ENCODE measurements around the gene RNF213. TPM values are rescaled to one million over a fixed set of nuclear protein-coding genes. Genes with fewer than 3 reads are reported as not detected.
A peak's percentile ranks its signal among the peaks of the same experiment; 100 is the strongest.

The RNF213 gene
- total and polyA plus RNA-seq, 2 of the 8 experiments (the other 6 are each of a cell fraction or from before 2014, with no cell fraction given), result 33.8 to 62.8 TPM

DNA sequence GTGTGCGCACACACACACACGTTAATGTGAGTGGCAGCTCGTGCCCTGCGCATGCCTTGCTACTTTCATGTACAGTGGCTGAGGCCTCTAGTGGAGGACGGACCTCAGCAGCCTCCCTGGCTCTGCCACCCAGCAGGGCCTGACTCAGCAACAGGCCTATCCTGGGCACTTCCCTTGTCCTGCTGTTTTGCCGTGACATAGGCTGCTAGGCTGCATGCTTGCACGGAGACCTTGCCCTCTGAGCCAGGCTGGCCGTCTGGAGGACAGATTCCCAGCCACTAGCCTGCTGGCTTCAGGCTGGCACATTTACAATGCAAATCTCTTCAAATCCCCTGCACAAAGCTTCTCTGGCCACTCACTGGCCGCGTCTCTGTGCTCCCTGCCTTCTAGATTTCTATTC, 9.5 kb downstream of the RNF213 start (continued):
- TF ChIP-seq, protein P1, sequence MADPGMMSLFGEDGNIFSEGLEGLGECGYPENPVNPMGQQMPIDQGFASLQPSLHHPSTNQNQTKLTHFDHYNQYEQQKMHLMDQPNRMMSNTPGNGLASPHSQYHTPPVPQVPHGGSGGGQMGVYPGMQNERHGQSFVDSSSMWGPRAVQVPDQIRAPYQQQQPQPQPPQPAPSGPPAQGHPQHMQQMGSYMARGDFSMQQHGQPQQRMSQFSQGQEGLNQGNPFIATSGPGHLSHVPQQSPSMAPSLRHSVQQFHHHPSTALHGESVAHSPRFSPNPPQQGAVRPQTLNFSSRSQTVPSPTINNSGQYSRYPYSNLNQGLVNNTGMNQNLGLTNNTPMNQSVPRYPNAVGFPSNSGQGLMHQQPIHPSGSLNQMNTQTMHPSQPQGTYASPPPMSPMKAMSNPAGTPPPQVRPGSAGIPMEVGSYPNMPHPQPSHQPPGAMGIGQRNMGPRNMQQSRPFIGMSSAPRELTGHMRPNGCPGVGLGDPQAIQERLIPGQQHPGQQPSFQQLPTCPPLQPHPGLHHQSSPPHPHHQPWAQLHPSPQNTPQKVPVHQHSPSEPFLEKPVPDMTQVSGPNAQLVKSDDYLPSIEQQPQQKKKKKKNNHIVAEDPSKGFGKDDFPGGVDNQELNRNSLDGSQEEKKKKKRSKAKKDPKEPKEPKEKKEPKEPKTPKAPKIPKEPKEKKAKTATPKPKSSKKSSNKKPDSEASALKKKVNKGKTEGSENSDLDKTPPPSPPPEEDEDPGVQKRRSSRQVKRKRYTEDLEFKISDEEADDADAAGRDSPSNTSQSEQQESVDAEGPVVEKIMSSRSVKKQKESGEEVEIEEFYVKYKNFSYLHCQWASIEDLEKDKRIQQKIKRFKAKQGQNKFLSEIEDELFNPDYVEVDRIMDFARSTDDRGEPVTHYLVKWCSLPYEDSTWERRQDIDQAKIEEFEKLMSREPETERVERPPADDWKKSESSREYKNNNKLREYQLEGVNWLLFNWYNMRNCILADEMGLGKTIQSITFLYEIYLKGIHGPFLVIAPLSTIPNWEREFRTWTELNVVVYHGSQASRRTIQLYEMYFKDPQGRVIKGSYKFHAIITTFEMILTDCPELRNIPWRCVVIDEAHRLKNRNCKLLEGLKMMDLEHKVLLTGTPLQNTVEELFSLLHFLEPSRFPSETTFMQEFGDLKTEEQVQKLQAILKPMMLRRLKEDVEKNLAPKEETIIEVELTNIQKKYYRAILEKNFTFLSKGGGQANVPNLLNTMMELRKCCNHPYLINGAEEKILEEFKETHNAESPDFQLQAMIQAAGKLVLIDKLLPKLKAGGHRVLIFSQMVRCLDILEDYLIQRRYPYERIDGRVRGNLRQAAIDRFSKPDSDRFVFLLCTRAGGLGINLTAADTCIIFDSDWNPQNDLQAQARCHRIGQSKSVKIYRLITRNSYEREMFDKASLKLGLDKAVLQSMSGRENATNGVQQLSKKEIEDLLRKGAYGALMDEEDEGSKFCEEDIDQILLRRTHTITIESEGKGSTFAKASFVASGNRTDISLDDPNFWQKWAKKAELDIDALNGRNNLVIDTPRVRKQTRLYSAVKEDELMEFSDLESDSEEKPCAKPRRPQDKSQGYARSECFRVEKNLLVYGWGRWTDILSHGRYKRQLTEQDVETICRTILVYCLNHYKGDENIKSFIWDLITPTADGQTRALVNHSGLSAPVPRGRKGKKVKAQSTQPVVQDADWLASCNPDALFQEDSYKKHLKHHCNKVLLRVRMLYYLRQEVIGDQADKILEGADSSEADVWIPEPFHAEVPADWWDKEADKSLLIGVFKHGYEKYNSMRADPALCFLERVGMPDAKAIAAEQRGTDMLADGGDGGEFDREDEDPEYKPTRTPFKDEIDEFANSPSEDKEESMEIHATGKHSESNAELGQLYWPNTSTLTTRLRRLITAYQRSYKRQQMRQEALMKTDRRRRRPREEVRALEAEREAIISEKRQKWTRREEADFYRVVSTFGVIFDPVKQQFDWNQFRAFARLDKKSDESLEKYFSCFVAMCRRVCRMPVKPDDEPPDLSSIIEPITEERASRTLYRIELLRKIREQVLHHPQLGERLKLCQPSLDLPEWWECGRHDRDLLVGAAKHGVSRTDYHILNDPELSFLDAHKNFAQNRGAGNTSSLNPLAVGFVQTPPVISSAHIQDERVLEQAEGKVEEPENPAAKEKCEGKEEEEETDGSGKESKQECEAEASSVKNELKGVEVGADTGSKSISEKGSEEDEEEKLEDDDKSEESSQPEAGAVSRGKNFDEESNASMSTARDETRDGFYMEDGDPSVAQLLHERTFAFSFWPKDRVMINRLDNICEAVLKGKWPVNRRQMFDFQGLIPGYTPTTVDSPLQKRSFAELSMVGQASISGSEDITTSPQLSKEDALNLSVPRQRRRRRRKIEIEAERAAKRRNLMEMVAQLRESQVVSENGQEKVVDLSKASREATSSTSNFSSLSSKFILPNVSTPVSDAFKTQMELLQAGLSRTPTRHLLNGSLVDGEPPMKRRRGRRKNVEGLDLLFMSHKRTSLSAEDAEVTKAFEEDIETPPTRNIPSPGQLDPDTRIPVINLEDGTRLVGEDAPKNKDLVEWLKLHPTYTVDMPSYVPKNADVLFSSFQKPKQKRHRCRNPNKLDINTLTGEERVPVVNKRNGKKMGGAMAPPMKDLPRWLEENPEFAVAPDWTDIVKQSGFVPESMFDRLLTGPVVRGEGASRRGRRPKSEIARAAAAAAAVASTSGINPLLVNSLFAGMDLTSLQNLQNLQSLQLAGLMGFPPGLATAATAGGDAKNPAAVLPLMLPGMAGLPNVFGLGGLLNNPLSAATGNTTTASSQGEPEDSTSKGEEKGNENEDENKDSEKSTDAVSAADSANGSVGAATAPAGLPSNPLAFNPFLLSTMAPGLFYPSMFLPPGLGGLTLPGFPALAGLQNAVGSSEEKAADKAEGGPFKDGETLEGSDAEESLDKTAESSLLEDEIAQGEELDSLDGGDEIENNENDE (IDR thresholded peaks at IDR 0.05; ENCODE audit: insufficient replicate concordance, low read length), result no peak
- TF ChIP-seq MAFK (IDR thresholded peaks at IDR 0.05; ENCODE audit: low read depth, low read length), result peak; percentile 84; the same call in 1 of the 2 replicates
- TF ChIP-seq, protein P2, sequence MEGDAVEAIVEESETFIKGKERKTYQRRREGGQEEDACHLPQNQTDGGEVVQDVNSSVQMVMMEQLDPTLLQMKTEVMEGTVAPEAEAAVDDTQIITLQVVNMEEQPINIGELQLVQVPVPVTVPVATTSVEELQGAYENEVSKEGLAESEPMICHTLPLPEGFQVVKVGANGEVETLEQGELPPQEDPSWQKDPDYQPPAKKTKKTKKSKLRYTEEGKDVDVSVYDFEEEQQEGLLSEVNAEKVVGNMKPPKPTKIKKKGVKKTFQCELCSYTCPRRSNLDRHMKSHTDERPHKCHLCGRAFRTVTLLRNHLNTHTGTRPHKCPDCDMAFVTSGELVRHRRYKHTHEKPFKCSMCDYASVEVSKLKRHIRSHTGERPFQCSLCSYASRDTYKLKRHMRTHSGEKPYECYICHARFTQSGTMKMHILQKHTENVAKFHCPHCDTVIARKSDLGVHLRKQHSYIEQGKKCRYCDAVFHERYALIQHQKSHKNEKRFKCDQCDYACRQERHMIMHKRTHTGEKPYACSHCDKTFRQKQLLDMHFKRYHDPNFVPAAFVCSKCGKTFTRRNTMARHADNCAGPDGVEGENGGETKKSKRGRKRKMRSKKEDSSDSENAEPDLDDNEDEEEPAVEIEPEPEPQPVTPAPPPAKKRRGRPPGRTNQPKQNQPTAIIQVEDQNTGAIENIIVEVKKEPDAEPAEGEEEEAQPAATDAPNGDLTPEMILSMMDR (IDR thresholded peaks at IDR 0.05; ENCODE audit: control extremely low read depth in 1 of 3, insufficient read depth in 1 of 3, low read depth in 1 of 3, low read length in 3 of 3), result no peak
- TF ChIP-seq CBX8 (IDR thresholded peaks at IDR 0.05; ENCODE audit: borderline replicate concordance, low read depth, low read length), result no peak
- no peak for TF ChIP-seq TAF7 (optimal IDR thresholded peaks at IDR 0.05; ENCODE audit: borderline replicate concordance, low read depth, low read length)
- TF ChIP-seq ZNF274 (IDR thresholded peaks at IDR 0.05; ENCODE audit: borderline replicate concordance, extremely low read depth, low read length), result no peak
- TF ChIP-seq POLR2AphosphoS5 (IDR thresholded peaks at IDR 0.05; ENCODE audit: low read depth, low read length), result peak; percentile 45; the same call in 1 of the 2 replicates
- TF ChIP-seq RFX5 (IDR thresholded peaks at IDR 0.05; ENCODE audit: borderline replicate concordance, low read depth, low read length), result no peak
- TF ChIP-seq EGR1 (IDR thresholded peaks at IDR 0.05; ENCODE audit: borderline replicate concordance, low read depth, low read length), result no peak

All from H1 (cell line).